Testis (tissue), 2 donors: ENCODE measurements around the gene KRT26.

Source experiments
- CTCF ChIP-seq, 3 experiments: fragments of 450-650 bp in 2 of 3; fragments of 200-600 bp in 1 of 3; sonication (generic) in 1 of 3; IDR thresholded peaks; one replicate each; pipeline ENCODE4 v1.5.1; 2016 to 2019; ENCODE audit warnings: antibody characterized with exemption in 3 of 3, mild to moderate bottlenecking in 2 of 3, moderate library complexity in 1 of 3
- POLR2A ChIP-seq: fragments of 450-650 bp; IDR thresholded peaks from one replicate; pipeline ENCODE4 v1.6.1; 2017; ENCODE audit warnings: antibody characterized with exemption, mild to moderate bottlenecking, moderate library complexity

GRCh38 chr17:40755231-40755630 lies 16.8 kb downstream of the KRT26 start, which contains the start of gene KRT25:
- TF ChIP-seq CTCF (IDR thresholded peaks at IDR 0.05), result no peak
- no peak for TF ChIP-seq POLR2A
